ENCODE data around the gene LY6G6C.
A peak's percentile ranks its signal among the peaks of the same experiment; 100 is the strongest.

Gene LY6G6C

GRCh38 chr6:31762878-31763618 lies 41.5 kb upstream of the LY6G6C start:
- Histone ChIP-seq H3K4me1 (ENCODE audit: control insufficient read depth, insufficient read depth, low read length) (peaks cover 4% of the 10 kb centered on the region; the same call in 1 of the 2 replicates), H3K27me3 (ENCODE audit: control insufficient read depth, insufficient read depth, low read length) (no peaks in the 10 kb centered on the region), H3K9ac (ENCODE audit: low read depth, low read length) (no peak overlapping the region), H3K27ac (ENCODE audit: low read depth, low read length) (peak overlapping the region; percentile 69), H3K9me3 (ENCODE audit: control insufficient read depth, insufficient read depth, low read length) (no peaks in the 10 kb centered on the region), H3K36me3 (ENCODE audit: control insufficient read depth, insufficient read depth, low read length) (peaks cover 35% of the 10 kb centered on the region), H3K4me3 (ENCODE audit: low read depth, low read length) (no peak overlapping the region)

- Histone ChIP-seq H3K9me3 (ENCODE audit: control insufficient read depth, insufficient read depth, low read length) (no peaks in the 10 kb centered on the region), H3K36me3 (ENCODE audit: control insufficient read depth, insufficient read depth, low read length) (peaks cover 35% of the 10 kb centered on the region), H3K27me3 (ENCODE audit: control insufficient read depth, insufficient read depth, low read length) (no peaks in the 10 kb centered on the region), H3K27ac (ENCODE audit: low read depth, low read length) (peak within 1 kb of the TSS; percentile 69), H3K4me3 (ENCODE audit: low read depth, low read length) (no peak within 1 kb of the TSS), H3K9ac (ENCODE audit: low read depth, low read length) (no peak within 1 kb of the TSS), H3K4me1 (ENCODE audit: control insufficient read depth, insufficient read depth, low read length) (peaks cover 4% of the 10 kb centered on the region; the same call in 1 of the 2 replicates)
Measured at GRCh38 chr6:31762356-31762755, 40.8 kb upstream of the LY6G6C start, which contains the start of gene SAPCD1. TSS of gene SAPCD1 (plus strand) at chr6:31762656. CDS start at chr6:31763055, 399 bp downstream.

GRCh38 chr6:31761343-31761742 lies 39.8 kb upstream of the LY6G6C start:
- H3K4me3 ChIP-seq (ENCODE audit: low read depth, low read length) = no peak overlapping the region
- no peaks in the 10 kb centered on the region for H3K27me3 ChIP-seq (ENCODE audit: control insufficient read depth, insufficient read depth, low read length)
- H3K36me3 ChIP-seq (ENCODE audit: control insufficient read depth, insufficient read depth, low read length) = peaks cover 35% of the 10 kb centered on the region
- H3K9me3 ChIP-seq (ENCODE audit: control insufficient read depth, insufficient read depth, low read length) = no peaks in the 10 kb centered on the region
- no peak overlapping the region for H3K27ac ChIP-seq (ENCODE audit: low read depth, low read length)
- no peak overlapping the region for H3K9ac ChIP-seq (ENCODE audit: low read depth, low read length)
- peaks cover 4% of the 10 kb centered on the region; the same call in 1 of the 2 replicates for H3K4me1 ChIP-seq (ENCODE audit: control insufficient read depth, insufficient read depth, low read length)

GRCh38 chr6:31760790-31761189 lies 39.2 kb upstream of the LY6G6C start:
- Histone ChIP-seq H3K9me3 (ENCODE audit: control insufficient read depth, insufficient read depth, low read length) (no peaks in the 10 kb centered on the region), H3K27ac (ENCODE audit: low read depth, low read length) (no peak overlapping the region), H3K27me3 (ENCODE audit: control insufficient read depth, insufficient read depth, low read length) (no peaks in the 10 kb centered on the region), H3K4me3 (ENCODE audit: low read depth, low read length) (no peak overlapping the region), H3K9ac (ENCODE audit: low read depth, low read length) (no peak overlapping the region), H3K4me1 (ENCODE audit: control insufficient read depth, insufficient read depth, low read length) (peaks cover 4% of the 10 kb centered on the region; the same call in 1 of the 2 replicates), H3K36me3 (ENCODE audit: control insufficient read depth, insufficient read depth, low read length) (peaks cover 35% of the 10 kb centered on the region)

- Histone ChIP-seq H3K9ac (ENCODE audit: low read depth, low read length) (no peak overlapping the region), H3K9me3 (ENCODE audit: control insufficient read depth, insufficient read depth, low read length) (no peaks in the 10 kb centered on the region), H3K27me3 (ENCODE audit: control insufficient read depth, insufficient read depth, low read length) (no peaks in the 10 kb centered on the region), H3K27ac (ENCODE audit: low read depth, low read length) (no peak overlapping the region), H3K4me3 (ENCODE audit: low read depth, low read length) (no peak overlapping the region), H3K4me1 (ENCODE audit: control insufficient read depth, insufficient read depth, low read length) (peaks cover 2% of the 10 kb centered on the region; the same call in 1 of the 2 replicates), H3K36me3 (ENCODE audit: control insufficient read depth, insufficient read depth, low read length) (peaks cover 32% of the 10 kb centered on the region)
Measured at GRCh38 chr6:31758281-31758680, 36.7 kb upstream of the LY6G6C start.

GRCh38 chr6:31752739-31753319 lies 31.3 kb upstream of the LY6G6C start:
- Histone ChIP-seq H3K9me3 (ENCODE audit: control insufficient read depth, insufficient read depth, low read length) (no peaks in the 10 kb centered on the region), H3K36me3 (ENCODE audit: control insufficient read depth, insufficient read depth, low read length) (peaks cover 3% of the 10 kb centered on the region), H3K27ac (ENCODE audit: low read depth, low read length) (no peak overlapping the region), H3K27me3 (ENCODE audit: control insufficient read depth, insufficient read depth, low read length) (no peaks in the 10 kb centered on the region), H3K4me1 (ENCODE audit: control insufficient read depth, insufficient read depth, low read length) (no peaks in the 10 kb centered on the region), H3K9ac (ENCODE audit: low read depth, low read length) (no peak overlapping the region), H3K4me3 (ENCODE audit: low read depth, low read length) (no peak overlapping the region)

- H3K36me3 ChIP-seq (ENCODE audit: control insufficient read depth, insufficient read depth, low read length) = peaks cover 12% of the 10 kb centered on the region
- no peaks in the 10 kb centered on the region for H3K9me3 ChIP-seq (ENCODE audit: control insufficient read depth, insufficient read depth, low read length)
- H3K4me1 ChIP-seq (ENCODE audit: control insufficient read depth, insufficient read depth, low read length) = no peaks in the 10 kb centered on the region
- no peak overlapping the region for H3K4me3 ChIP-seq (ENCODE audit: low read depth, low read length)
- no peak overlapping the region for H3K9ac ChIP-seq (ENCODE audit: low read depth, low read length)
- no peaks in the 10 kb centered on the region for H3K27me3 ChIP-seq (ENCODE audit: control insufficient read depth, insufficient read depth, low read length)
- H3K27ac ChIP-seq (ENCODE audit: low read depth, low read length) = no peak overlapping the region
Measured at GRCh38 chr6:31750411-31751022, 29.0 kb upstream of the LY6G6C start.

GRCh38 chr6:31749301-31750036 lies 27.9 kb upstream of the LY6G6C start:
- H3K36me3 ChIP-seq (ENCODE audit: control insufficient read depth, insufficient read depth, low read length) = peaks cover 12% of the 10 kb centered on the region
- H3K4me3 ChIP-seq (ENCODE audit: low read depth, low read length) = no peak overlapping the region
- no peak overlapping the region for H3K27ac ChIP-seq (ENCODE audit: low read depth, low read length)
- no peak overlapping the region for H3K9ac ChIP-seq (ENCODE audit: low read depth, low read length)
- no peaks in the 10 kb centered on the region for H3K4me1 ChIP-seq (ENCODE audit: control insufficient read depth, insufficient read depth, low read length)
- H3K9me3 ChIP-seq (ENCODE audit: control insufficient read depth, insufficient read depth, low read length) = no peaks in the 10 kb centered on the region
- no peaks in the 10 kb centered on the region for H3K27me3 ChIP-seq (ENCODE audit: control insufficient read depth, insufficient read depth, low read length)

GRCh38 chr6:31744422-31744821 lies 22.9 kb upstream of the LY6G6C start:
- Histone ChIP-seq H3K36me3 (ENCODE audit: control insufficient read depth, insufficient read depth, low read length) (peaks cover 23% of the 10 kb centered on the region), H3K9me3 (ENCODE audit: control insufficient read depth, insufficient read depth, low read length) (no peaks in the 10 kb centered on the region), H3K4me3 (ENCODE audit: low read depth, low read length) (no peak overlapping the region), H3K27me3 (ENCODE audit: control insufficient read depth, insufficient read depth, low read length) (no peaks in the 10 kb centered on the region), H3K27ac (ENCODE audit: low read depth, low read length) (no peak overlapping the region), H3K4me1 (ENCODE audit: control insufficient read depth, insufficient read depth, low read length) (peaks cover 5% of the 10 kb centered on the region; the same call in 1 of the 2 replicates), H3K9ac (ENCODE audit: low read depth, low read length) (no peak overlapping the region)

- Histone ChIP-seq H3K27ac (ENCODE audit: low read depth, low read length) (no peak overlapping the region), H3K4me3 (ENCODE audit: low read depth, low read length) (no peak overlapping the region), H3K4me1 (ENCODE audit: control insufficient read depth, insufficient read depth, low read length) (peaks cover 19% of the 10 kb centered on the region), H3K36me3 (ENCODE audit: control insufficient read depth, insufficient read depth, low read length) (peaks cover 21% of the 10 kb centered on the region), H3K27me3 (ENCODE audit: control insufficient read depth, insufficient read depth, low read length) (no peaks in the 10 kb centered on the region), H3K9ac (ENCODE audit: low read depth, low read length) (no peak overlapping the region), H3K9me3 (ENCODE audit: control insufficient read depth, insufficient read depth, low read length) (no peaks in the 10 kb centered on the region)
Measured at GRCh38 chr6:31742894-31743293, 21.3 kb upstream of the LY6G6C start.

All from HUES48 (cell line).